HFFc6 (cell line): ENCODE measurements around the gene SCO2. TPM values are rescaled to one million over a fixed set of nuclear protein-coding genes. Genes with fewer than 3 reads are reported as not detected.

Experiments used
- DNase-seq: peaks from one replicate; pipeline ENCODE4 v3.0.0-alpha.2; 2018
- H3K27ac Mint-ChIP-seq: 2 replicates; pipeline ENCODE4 v1.8.0; 2020; ENCODE audit warnings: mild to moderate bottlenecking, mixed read lengths
- H3K27me3 Mint-ChIP-seq: 2 replicates; pipeline ENCODE4 v1.8.0; 2021; ENCODE audit warnings: mild to moderate bottlenecking, moderate library complexity, mixed read lengths; ENCODE audit not compliant: insufficient read depth
- H3K36me3 Mint-ChIP-seq: 2 replicates; pipeline ENCODE4 v1.8.0; 2021; ENCODE audit warnings: low read depth, mixed read lengths
- H3K4me1 Mint-ChIP-seq: 2 replicates; pipeline ENCODE4 v1.8.0; 2020; ENCODE audit warnings: low read depth, mixed read lengths
- H3K4me3 Mint-ChIP-seq: 2 replicates; pipeline ENCODE4 v1.8.0; 2020; ENCODE audit warnings: mild to moderate bottlenecking, moderate library complexity, mixed read lengths
- H3K9me3 Mint-ChIP-seq: 2 replicates; pipeline ENCODE4 v1.8.0; 2020; ENCODE audit warnings: mild to moderate bottlenecking, mixed read lengths
- total RNA-seq, 6 experiments: library from RNA; stranded (reverse); fragmentation: NEBNext Ultra II Directional; extraction: Animal tissue kit (Norgen Biotek cat#: 25700); gene quantifications; 2 replicates in 1 of 6; 3 replicates in 5 of 6; pipeline ENCODE4 v1.2.3, GENCODE V29; 2021
- TF ChIP-seq, protein P1 (sequence below): fragments of 200-600 bp; sonication (generic); IDR thresholded peaks from 2 replicates; pipeline ENCODE4 v1.5.0; 2021; ENCODE audit warnings: antibody characterized with exemption, mild to moderate bottlenecking

SCO2 gene
- total RNA-seq, 6 experiments from 2014 or later, result 2.7 to 11.1 (median 9.7) TPM

DNA sequence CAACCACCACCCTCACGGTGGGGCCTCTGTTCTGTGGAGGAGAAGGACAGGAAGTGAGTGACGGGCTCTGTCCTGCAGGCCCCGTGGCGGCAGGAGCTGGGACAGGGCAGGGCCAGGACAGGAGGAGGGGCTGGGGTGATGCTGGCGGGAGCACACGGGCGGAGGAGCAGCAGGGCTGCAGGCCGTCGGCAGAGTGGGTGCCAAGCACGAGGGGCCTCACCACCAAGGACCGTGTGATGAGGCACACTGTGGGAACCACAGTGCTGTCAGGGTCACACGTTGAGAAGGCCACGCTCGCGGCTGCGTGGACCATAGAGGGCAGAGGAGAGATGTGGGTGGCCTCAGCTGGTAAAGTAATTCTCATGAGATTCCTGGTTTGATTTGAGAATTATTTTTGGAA, 8.5 kb downstream of the SCO2 start:
- H3K4me3 Mint-ChIP-seq, result no peak overlapping the region
- no peaks in the 10 kb centered on the region for H3K4me1 Mint-ChIP-seq
- H3K27me3 Mint-ChIP-seq, result no peaks in the 10 kb centered on the region
- no peak overlapping the region for H3K27ac Mint-ChIP-seq
- H3K9me3 Mint-ChIP-seq, result no peaks in the 10 kb centered on the region
- no peak for DNase-seq
- TF ChIP-seq, protein P1, sequence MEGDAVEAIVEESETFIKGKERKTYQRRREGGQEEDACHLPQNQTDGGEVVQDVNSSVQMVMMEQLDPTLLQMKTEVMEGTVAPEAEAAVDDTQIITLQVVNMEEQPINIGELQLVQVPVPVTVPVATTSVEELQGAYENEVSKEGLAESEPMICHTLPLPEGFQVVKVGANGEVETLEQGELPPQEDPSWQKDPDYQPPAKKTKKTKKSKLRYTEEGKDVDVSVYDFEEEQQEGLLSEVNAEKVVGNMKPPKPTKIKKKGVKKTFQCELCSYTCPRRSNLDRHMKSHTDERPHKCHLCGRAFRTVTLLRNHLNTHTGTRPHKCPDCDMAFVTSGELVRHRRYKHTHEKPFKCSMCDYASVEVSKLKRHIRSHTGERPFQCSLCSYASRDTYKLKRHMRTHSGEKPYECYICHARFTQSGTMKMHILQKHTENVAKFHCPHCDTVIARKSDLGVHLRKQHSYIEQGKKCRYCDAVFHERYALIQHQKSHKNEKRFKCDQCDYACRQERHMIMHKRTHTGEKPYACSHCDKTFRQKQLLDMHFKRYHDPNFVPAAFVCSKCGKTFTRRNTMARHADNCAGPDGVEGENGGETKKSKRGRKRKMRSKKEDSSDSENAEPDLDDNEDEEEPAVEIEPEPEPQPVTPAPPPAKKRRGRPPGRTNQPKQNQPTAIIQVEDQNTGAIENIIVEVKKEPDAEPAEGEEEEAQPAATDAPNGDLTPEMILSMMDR, result no peak
- H3K36me3 Mint-ChIP-seq, result peaks cover 11% of the 10 kb centered on the region; the same call in 1 of the 2 replicates

- H3K27me3 Mint-ChIP-seq, result no peaks in the 10 kb centered on the region
- DNase-seq, result no peak
- no peaks in the 10 kb centered on the region for H3K9me3 Mint-ChIP-seq
- peaks cover 11% of the 10 kb centered on the region; the same call in 1 of the 2 replicates for H3K36me3 Mint-ChIP-seq
- TF ChIP-seq, protein P1, result no peak
- H3K4me3 Mint-ChIP-seq, result no peak overlapping the region
- no peak overlapping the region for H3K27ac Mint-ChIP-seq
- no peaks in the 10 kb centered on the region for H3K4me1 Mint-ChIP-seq
Measured at GRCh38 chr22:50516068-50516467, 9.3 kb downstream of the SCO2 start.

- TF ChIP-seq, protein P1, result no peak
- Mint-ChIP-seq H3K9me3 (no peaks in the 10 kb centered on the region), H3K4me3 (no peak overlapping the region), H3K27me3 (no peaks in the 10 kb centered on the region), H3K36me3 (peaks cover 4% of the 10 kb centered on the region; the same call in 1 of the 2 replicates), H3K27ac (no peak overlapping the region), H3K4me1 (peaks cover 12% of the 10 kb centered on the region)
- DNase-seq, result no peak
Measured at GRCh38 chr22:50513175-50513574, 12.2 kb downstream of the SCO2 start.

GRCh38 chr22:50508897-50509296, 16.5 kb downstream of the SCO2 start:
- TF ChIP-seq, protein P1, result no peak
- H3K9me3 Mint-ChIP-seq, result no peaks in the 10 kb centered on the region
- peaks cover 12% of the 10 kb centered on the region for H3K4me1 Mint-ChIP-seq
- H3K4me3 Mint-ChIP-seq, result peak overlapping the region; percentile 94
- H3K27ac Mint-ChIP-seq, result peak overlapping the region; percentile 83
- DNase-seq, result no peak
- H3K27me3 Mint-ChIP-seq, result no peaks in the 10 kb centered on the region
- no peaks in the 10 kb centered on the region for H3K36me3 Mint-ChIP-seq

DNA sequence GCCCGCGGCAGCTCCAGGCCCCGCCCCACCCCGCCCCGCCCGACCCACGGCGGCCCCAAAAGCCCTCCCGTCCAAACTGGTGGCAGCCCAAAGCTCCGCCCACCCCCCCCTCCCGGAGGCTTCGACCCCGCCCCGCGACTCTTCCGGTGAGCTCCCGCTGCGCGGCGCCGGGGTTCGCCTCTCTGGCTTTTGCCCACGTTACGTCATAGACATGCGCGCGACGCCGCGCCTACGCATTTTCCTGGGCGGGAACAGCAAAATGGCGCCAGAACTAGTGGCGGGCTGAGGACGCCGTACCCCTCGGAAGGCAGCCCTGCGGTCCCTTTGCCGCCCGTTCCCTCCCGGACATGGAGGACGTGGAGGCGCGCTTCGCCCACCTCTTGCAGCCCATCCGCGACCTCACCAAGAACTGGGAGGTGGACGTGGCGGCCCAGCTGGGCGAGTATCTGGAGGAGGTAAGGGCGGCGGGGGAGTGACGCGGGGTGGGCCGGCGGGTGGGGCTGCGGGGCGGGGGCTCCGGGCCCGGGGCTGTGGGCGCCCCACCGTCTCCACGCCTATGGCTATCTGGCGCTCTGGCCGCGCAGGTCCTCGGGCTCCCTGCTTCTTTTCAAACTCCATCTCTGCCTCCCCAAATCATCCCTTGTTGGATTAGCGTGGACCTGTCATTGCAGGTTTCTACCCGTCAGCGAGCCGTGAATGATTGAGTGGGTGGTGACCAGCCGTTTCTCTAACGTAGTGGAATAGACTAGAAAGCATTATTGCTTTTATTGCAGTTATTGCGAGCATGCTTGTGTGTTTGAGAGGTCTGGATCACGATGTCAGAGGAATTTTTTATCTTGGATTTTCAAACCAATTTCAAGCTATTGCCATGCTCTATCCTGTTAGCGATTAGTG, 17.2 kb downstream of the SCO2 start, which contains the start of gene NCAPH2:
Gene NCAPH2, plus strand, starts transcription at position 234 of the 894 bp plus-strand sequence. Its CDS starts 114 bp downstream, at position 348.
- peaks cover 12% of the 10 kb centered on the region for H3K4me1 Mint-ChIP-seq
- H3K36me3 Mint-ChIP-seq, result no peaks in the 10 kb centered on the region
- H3K4me3 Mint-ChIP-seq, result peak within 1 kb of the TSS; percentile 95
- TF ChIP-seq, protein P1, result no peak
- peak within 1 kb of the TSS; percentile 83 for H3K27ac Mint-ChIP-seq
- peak; percentile 91 for DNase-seq
- H3K27me3 Mint-ChIP-seq, result no peaks in the 10 kb centered on the region
- H3K9me3 Mint-ChIP-seq, result no peaks in the 10 kb centered on the region
